GM18502 (cell line): ENCODE results near the gene PDZRN3.
A peak's percentile ranks its signal among the peaks of the same experiment; 100 is the strongest.

Source experiments
- ATAC-seq: cut with Tn5 transposase; IDR thresholded peaks from one replicate; pipeline ENCODE4 v1.9.1; 2021; ENCODE audit warnings: mild to moderate bottlenecking; ENCODE audit not compliant: unreplicated experiment, poor library complexity

The PDZRN3 gene

DNA sequence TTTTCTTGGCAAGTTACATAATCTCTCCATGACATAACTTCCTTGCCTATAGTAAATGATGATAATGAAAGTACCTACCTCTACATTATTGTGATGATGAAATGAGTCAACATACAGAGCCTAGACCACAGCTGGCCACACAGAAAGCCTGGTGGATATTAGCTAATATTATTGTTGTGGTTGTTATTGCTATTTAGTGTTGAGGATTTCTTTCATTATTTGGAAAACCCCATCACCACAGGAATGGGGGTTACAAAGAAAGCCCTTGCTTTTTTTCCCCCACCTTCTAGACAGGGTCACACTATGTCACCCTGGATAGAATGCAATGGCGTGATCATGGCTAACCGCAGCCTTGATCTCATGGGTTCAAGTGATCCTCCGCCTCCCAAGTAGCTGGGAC, 125.0 kb downstream of the PDZRN3 start:
- peak; percentile 59 for ATAC-seq

DNA sequence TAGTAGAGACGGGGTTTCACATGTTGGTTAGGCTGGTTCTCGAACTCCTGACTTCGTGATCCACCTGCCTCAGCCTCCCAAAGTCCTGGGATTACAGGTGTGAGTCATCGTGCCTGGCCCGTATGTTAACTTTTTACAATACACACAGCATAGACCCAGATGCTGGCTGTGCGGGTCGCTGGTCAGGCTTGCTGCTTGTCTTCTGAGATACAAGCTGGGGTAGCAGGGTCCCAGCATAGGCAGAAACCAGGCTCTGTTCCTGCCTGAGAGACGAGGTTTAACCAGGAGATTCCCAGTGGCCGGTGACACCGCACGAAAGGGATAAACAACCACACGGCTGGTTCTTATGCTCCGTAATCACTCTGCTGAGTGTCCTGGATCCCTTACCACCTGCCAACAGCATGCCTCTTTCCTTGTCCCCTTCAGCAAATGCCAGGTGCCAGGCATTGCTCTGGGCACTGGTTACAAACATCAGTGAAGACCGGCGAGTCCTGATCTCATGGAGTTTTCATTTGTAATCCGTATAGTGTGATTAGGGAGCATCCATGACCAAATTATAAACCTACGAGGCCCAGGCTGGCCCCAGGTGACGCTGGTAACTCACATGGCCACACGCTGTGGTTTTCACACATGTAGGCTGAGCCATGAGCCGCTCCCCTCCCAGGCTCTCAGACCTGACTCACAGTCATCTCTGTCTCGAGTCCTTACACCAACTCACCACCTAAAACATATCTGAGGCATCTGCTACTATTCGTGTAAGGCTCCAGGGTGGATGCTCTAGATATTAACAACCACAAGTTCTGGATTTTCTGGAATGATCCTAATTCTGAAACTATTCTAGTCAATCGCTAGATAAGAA, 125.7 kb downstream of the PDZRN3 start:
- no peak for ATAC-seq

GRCh38 chr3:73497646-73498406, 126.9 kb downstream of the PDZRN3 start:
- no peak for ATAC-seq

GRCh38 chr3:73493543-73494308, 131.0 kb downstream of the PDZRN3 start:
- ATAC-seq, result no peak

- ATAC-seq, result no peak
Observed at GRCh38 chr3:73492186-73492585, 132.6 kb downstream of the PDZRN3 start.

DNA sequence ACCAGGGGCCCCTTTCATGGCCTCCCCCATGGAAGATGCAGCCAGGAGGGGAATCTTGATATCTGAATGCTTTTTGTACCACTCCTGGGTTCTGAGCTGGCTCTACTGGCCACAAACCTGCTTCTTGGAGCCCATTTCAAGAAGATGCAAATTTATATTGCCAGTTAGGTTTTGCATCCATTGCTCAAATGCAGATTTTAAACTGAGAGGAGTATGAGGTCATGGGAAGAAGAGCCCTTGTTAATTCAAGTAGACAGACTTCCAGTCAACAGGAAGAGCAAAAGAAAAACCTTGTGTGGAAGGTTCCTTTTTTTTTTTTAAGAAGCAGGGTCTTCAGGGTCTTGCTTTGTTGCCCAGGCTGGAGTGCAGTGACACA, 133.5 kb downstream of the PDZRN3 start:
- ATAC-seq, result no peak

DNA sequence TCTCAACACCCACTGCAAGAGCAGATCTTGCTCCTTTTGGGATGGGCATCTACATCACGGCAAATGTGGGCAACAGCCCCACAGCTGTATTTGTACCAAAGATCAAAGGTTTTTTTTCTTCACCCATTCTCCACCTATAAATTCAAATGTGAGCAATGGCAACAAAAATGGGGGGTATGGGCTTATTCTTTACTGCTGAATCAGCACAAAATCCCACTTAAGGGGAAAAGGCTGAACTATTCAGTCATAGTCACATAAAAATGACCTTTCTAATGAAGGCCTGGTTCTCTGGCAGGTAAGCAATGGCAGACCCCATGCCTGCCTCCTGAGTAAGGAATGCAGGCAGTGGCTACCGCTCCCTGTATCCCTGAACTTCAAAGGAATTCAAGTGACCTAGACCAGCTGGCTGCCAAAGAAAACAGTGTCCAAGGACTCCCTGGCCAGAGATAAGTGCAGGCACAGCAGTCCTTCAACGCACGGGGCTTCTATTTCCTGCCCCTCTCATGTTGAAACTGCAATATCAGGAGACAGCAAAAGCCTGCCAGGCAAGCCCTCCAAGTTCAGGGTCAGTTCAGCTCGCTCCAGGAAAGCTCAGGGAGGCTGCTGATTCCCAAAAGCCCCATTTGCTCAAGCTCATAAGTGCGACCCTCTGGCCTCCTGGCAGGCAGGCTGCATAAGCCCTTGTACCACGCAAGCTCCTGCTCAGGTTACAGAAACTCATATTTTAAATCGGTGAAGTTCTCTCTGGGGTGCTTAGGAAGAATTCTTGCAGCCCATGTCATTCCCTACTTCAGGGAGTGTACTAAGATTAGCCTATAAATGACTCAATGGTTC, 134.1 kb downstream of the PDZRN3 start:
- ATAC-seq, result no peak

DNA sequence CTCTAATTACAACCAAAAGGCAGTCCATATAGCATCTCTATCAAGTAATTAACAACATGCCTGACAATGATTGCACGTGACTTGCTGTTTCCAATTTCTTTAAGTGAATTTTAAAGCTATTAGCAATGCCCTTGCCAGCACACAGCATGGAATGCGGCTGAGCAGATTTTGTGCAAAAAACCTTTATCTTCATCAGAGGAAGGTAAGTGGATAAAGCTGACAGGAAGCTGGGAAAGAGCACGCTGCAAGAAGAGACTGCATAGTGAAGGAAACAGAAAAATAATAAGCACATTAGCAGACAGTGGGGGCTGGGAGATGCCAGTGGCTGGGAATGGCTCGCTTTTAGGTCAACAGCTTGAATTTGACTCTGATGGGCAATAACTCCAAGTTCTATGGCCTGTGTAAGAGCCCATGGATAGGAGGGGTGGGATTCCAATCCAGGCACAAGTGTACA, 138.8 kb downstream of the PDZRN3 start:
- no peak for ATAC-seq

- ATAC-seq, result peak; percentile 93
Observed at GRCh38 chr3:73484656-73485248, 140.0 kb downstream of the PDZRN3 start.

DNA sequence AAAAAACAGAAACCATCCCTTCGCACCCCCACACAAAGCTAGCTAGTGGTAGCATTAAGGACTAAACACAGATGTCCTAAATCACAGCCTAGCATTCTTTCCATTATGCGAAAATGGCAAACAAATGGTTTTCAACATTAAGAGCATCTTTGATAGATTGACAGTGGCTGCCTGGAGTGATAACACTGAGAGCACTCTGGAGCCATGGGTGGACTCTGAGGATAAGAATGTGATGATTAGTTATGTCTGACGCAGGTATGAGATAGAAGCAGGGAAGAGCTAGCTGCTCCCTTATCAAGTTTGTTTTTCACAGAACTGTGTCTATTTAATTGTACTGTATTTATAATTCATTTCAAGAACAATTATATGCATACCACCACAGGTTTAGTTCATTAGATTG, 142.9 kb downstream of the PDZRN3 start:
- no peak for ATAC-seq

- ATAC-seq, result no peak
Observed at GRCh38 chr3:73480187-73480672, 144.5 kb downstream of the PDZRN3 start.

DNA sequence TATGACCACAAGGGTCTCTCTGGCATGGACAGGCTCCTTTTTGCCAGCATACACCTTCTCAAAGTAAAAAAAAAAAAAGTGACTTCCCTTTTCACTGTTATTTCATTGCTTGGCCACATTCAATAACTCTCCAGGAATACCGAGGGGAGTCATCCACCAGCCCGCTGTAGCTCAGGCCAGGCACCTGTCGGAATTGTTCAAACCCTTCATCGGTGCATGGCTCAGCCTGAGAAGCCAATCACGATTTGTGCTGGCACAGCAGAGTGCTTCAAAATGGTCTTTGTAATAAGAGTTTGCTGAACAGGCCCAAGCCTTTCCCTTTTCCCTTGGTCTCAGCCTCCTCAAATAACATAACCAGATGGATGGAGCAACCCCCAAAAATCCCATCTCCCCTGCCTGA, 145.4 kb downstream of the PDZRN3 start:
- no peak for ATAC-seq

DNA sequence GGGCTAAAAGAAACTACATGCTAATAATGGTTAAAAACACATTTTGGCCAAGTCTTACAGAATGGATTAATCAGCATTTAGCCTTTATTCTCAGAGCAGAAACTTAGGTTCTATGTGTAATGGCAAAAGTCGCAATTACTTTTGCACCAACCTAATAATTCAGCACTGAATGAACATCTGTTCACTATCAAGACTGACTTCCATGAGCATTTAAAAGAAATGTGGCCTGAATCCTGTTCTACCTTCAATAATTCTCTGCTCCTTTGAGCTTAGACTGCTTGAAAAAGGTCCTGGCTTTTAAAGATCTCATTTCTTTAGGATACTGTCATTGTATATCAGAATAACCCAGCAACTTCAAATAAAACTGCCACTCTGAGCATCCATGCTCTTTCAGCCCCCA, 145.9 kb downstream of the PDZRN3 start:
- ATAC-seq, result no peak

GRCh38 chr3:73475717-73476116, 149.0 kb downstream of the PDZRN3 start:
- no peak for ATAC-seq

- no peak for ATAC-seq
Observed at GRCh38 chr3:73475175-73475574, 149.6 kb downstream of the PDZRN3 start.

GRCh38 chr3:73474619-73475018, 150.1 kb downstream of the PDZRN3 start:
- ATAC-seq, result no peak

- no peak for ATAC-seq
Observed at GRCh38 chr3:73473898-73474416, 150.8 kb downstream of the PDZRN3 start.

DNA sequence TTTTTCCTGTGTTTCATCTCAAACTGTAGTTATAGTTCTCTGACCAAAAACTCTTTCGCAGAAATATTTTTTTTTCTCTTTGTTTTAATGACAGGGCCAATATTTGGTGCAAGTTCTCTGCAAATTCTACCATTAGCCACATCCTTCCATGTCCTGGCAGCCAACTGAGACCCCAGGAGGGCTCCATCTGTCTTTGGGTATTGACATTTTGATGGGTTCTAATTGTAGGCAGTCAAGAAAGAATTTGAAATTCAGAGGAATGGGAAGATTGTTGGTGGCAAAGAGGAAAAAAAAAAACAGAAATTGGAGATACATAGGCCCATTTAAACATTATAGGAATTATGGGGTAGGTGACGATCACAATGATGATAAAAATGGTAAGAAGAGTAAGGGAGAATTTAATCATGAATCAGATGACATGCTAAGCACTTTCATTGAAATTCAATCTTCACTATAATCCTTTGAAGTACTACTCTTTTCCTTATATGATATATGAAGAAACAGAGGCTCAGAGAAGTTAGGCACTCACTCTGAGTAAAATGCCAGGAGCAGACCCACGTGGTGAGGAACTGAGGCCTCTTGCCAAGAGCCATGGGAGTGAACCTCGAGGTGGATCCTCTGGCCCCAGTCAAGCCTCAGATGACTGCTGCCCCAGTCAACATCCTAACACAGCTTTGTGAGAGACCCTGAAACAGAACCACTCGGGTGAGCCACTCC, 151.4 kb downstream of the PDZRN3 start:
- no peak for ATAC-seq
